LNCAP (cell line): ENCODE measurements around the gene MRPL32.

Source experiments
- CTCF ChIP-seq: fragments of 450-650 bp; IDR thresholded peaks from 2 replicates; pipeline ENCODE4 v1.5.1; 2017; ENCODE audit warnings: mild to moderate bottlenecking

The MRPL32 gene

GRCh38 chr7:42906181-42906580, 26.0 kb upstream of the MRPL32 start:
- TF ChIP-seq CTCF: no peak

- TF ChIP-seq CTCF: no peak
Measured at GRCh38 chr7:42907316-42907715, 24.9 kb upstream of the MRPL32 start.

GRCh38 chr7:42910306-42910705, 21.9 kb upstream of the MRPL32 start:
- no peak for TF ChIP-seq CTCF

- no peak for TF ChIP-seq CTCF
Measured at GRCh38 chr7:42911454-42912447, 20.4 kb upstream of the MRPL32 start, which contains the start of gene C7orf25. TSS of gene C7orf25 (minus strand) at chr7:42912070. CDS start at chr7:42910900, 1,170 bp downstream.

GRCh38 chr7:42913591-42913990, 18.6 kb upstream of the MRPL32 start:
- TF ChIP-seq CTCF: no peak

- TF ChIP-seq CTCF: no peak
Measured at GRCh38 chr7:42914009-42914408, 18.2 kb upstream of the MRPL32 start.

- TF ChIP-seq CTCF: no peak
Measured at GRCh38 chr7:42914421-42915045, 17.6 kb upstream of the MRPL32 start.
